Measurements from ENCODE around the gene PRUNE2.

DNA sequence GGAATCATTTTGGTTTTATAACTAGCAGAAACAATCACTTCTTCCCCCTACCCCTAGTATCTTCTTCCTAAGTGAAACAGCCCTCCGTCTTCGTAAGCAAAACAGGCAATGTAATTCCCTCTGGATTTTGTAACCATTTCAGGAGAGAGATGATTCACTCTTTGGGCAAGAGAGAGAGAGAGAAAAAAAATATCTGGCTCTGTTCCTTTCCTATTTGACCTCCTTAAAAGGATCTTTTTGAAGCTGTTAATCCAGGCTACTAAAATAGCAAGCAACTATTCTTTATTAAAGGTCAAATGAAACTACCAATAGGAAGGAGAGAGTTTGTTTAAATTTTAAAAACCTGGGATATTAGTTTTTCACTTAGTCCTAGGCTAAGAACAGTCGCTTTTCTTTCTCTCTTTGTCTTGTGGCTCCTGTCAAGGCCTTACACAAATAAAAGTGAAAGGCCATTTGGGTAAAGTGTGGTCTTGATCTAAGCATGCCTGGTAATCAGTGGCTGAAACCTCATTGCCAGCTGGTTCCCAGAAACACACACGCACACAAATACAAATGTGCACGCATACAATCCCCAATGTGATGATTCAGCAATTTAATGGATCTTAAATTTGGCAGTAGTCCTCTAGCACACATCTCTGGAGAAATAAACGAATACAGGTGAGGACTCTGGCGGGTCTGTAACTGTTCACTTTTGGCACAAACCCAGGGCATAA is 70.2 kb downstream of the PRUNE2 start:
- TF ChIP-seq CTCF (IDR thresholded peaks at IDR 0.05) (no peak), POLR2A (IDR thresholded peaks at IDR 0.05) (peak in 1 of 2 donors; percentile 73)

Measured in adrenal gland (tissue), 5 donors.